HEK293 (cell line): ENCODE results near the gene TPM4.

ENCODE experiments used
- CTCF ChIA-PET: fragments of 350-600 bp; formaldehyde crosslinking; extraction: SDS; loops from one replicate; lab custom pipeline; 2021; ENCODE audit warnings: antibody characterized with exemption; lab: Yijun Ruan, JAX
- POLR2A ChIA-PET: fragments of 300-600 bp; formaldehyde crosslinking; extraction: SDS; loops from one replicate; lab custom pipeline; 2020; ENCODE audit warnings: antibody characterized with exemption, inconsistent platforms; lab: Yijun Ruan, JAX
- H3K27ac ChIP-seq: fragments of 200-500 bp; sonication (Bioruptor generic); 2 replicates; pipeline ENCODE4 v1.5.1; 2014; ENCODE audit warnings: low read depth, low read length, control low read depth, inconsistent platforms; ENCODE audit errors: extremely low read depth
- H3K36me3 ChIP-seq, 2 experiments: fragments of 200-500 bp in 1 of 2; sonication (Bioruptor generic) in 1 of 2; 1 replicate in 1 of 2; 2 replicates in 1 of 2; pipeline ENCODE4 v1.5.1; 2014 to 2017; ENCODE audit warnings: inconsistent platforms in 2 of 2, low read length in 2 of 2; ENCODE audit not compliant: control insufficient read depth in 2 of 2, insufficient read depth in 1 of 2
- H3K4me1 ChIP-seq: fragments of 200-500 bp; sonication (Bioruptor generic); 2 replicates; pipeline ENCODE4 v1.5.1; 2014; ENCODE audit warnings: mild to moderate bottlenecking, low read length, inconsistent platforms; ENCODE audit not compliant: control insufficient read depth, insufficient read depth
- H3K4me3 ChIP-seq: 2 replicates; pipeline ENCODE4 v1.5.1; 2011; ENCODE audit warnings: low read depth, mild to moderate bottlenecking, control low read depth, low read length, moderate library complexity
- H3K9me3 ChIP-seq: fragments of 200-500 bp; sonication (Bioruptor generic); 2 replicates; pipeline ENCODE4 v1.5.1; 2014; ENCODE audit warnings: low read depth, low read length, inconsistent platforms; ENCODE audit not compliant: control insufficient read depth, insufficient read depth
- BCL11B ChIP-seq: fragments of 450-650 bp; formaldehyde crosslinking; IDR thresholded peaks from 2 replicates; pipeline ENCODE4 v1.5.1; 2016; ENCODE audit warnings: low read depth, missing biosample characterization, missing genetic modification characterization
- GLI4 ChIP-seq: fragments of 450-650 bp; formaldehyde crosslinking; IDR thresholded peaks from 2 replicates; pipeline ENCODE4 v1.5.1; 2016; ENCODE audit warnings: missing biosample characterization, missing genetic modification characterization
- GLIS2 ChIP-seq: fragments of 450-650 bp; formaldehyde crosslinking; IDR thresholded peaks from 2 replicates; pipeline ENCODE4 v1.5.1; 2016; ENCODE audit warnings: missing biosample characterization, missing genetic modification characterization
- SCRT1 ChIP-seq: fragments of 450-650 bp; formaldehyde crosslinking; IDR thresholded peaks from 2 replicates; pipeline ENCODE4 v1.5.1; 2016; ENCODE audit warnings: missing biosample characterization, missing genetic modification characterization, borderline replicate concordance
- TRIM28 ChIP-seq: IDR thresholded peaks from 2 replicates; pipeline ENCODE4 v1.6.1; 2011; ENCODE audit warnings: low read length, control low read depth, borderline replicate concordance
- YY2 ChIP-seq: fragments of 450-650 bp; formaldehyde crosslinking; IDR thresholded peaks from 2 replicates; pipeline ENCODE4 v1.5.1; 2016; ENCODE audit warnings: missing biosample characterization, missing genetic modification characterization
- ZBTB20 ChIP-seq: fragments of 450-650 bp; formaldehyde crosslinking; IDR thresholded peaks from 2 replicates; pipeline ENCODE4 v1.5.1; 2016; ENCODE audit warnings: missing biosample characterization, missing genetic modification characterization
- ZNF10 ChIP-seq: fragments of 450-650 bp; formaldehyde crosslinking; IDR thresholded peaks from 2 replicates; pipeline ENCODE4 v1.5.1; 2017; ENCODE audit warnings: missing biosample characterization, missing genetic modification characterization
- ZNF2 ChIP-seq: fragments of 450-650 bp; formaldehyde crosslinking; IDR thresholded peaks from 2 replicates; pipeline ENCODE4 v1.5.1; 2016; ENCODE audit warnings: missing biosample characterization, missing genetic modification characterization
- ZNF214 ChIP-seq: fragments of 450-650 bp; formaldehyde crosslinking; IDR thresholded peaks from 2 replicates; pipeline ENCODE4 v1.5.1; 2017; ENCODE audit warnings: missing biosample characterization, mild to moderate bottlenecking, missing genetic modification characterization, borderline replicate concordance
- ZNF302 ChIP-seq: fragments of 450-650 bp; formaldehyde crosslinking; IDR thresholded peaks from 2 replicates; pipeline ENCODE4 v1.5.1; 2016; ENCODE audit warnings: missing biosample characterization, missing genetic modification characterization, low read depth
- ZNF311 ChIP-seq: fragments of 450-650 bp; formaldehyde crosslinking; IDR thresholded peaks from 2 replicates; pipeline ENCODE4 v1.5.1; 2017; ENCODE audit warnings: missing biosample characterization, missing genetic modification characterization, borderline replicate concordance
- ZNF354C ChIP-seq: fragments of 450-650 bp; formaldehyde crosslinking; IDR thresholded peaks from 2 replicates; pipeline ENCODE4 v1.5.1; 2016; ENCODE audit warnings: missing biosample characterization, missing genetic modification characterization, low read depth, borderline replicate concordance
- ZNF473 ChIP-seq: fragments of 450-650 bp; formaldehyde crosslinking; IDR thresholded peaks from 2 replicates; pipeline ENCODE4 v1.5.1; 2017; ENCODE audit warnings: missing biosample characterization, missing genetic modification characterization
- ZNF561 ChIP-seq: fragments of 450-650 bp; IDR thresholded peaks from 2 replicates; pipeline ENCODE4 v1.5.1; 2018; ENCODE audit warnings: missing biosample characterization, missing genetic modification characterization, borderline replicate concordance
- ZNF701 ChIP-seq: fragments of 450-650 bp; formaldehyde crosslinking; IDR thresholded peaks from 2 replicates; pipeline ENCODE4 v1.5.1; 2016; ENCODE audit warnings: missing biosample characterization, missing genetic modification characterization
- ZNF76 ChIP-seq: fragments of 450-650 bp; formaldehyde crosslinking; IDR thresholded peaks from 2 replicates; pipeline ENCODE4; 2016; ENCODE audit warnings: low read depth, missing biosample characterization, missing genetic modification characterization, borderline replicate concordance
- ZSCAN16 ChIP-seq: fragments of 450-650 bp; formaldehyde crosslinking; IDR thresholded peaks from 2 replicates; pipeline ENCODE4 v1.5.1; 2016; ENCODE audit warnings: missing biosample characterization, missing genetic modification characterization
- ZSCAN30 ChIP-seq: fragments of 450-650 bp; IDR thresholded peaks from 2 replicates; pipeline ENCODE4 v1.5.1; 2018; ENCODE audit warnings: missing biosample characterization, mild to moderate bottlenecking, missing genetic modification characterization, moderate library complexity
- ZXDB ChIP-seq: fragments of 450-650 bp; formaldehyde crosslinking; IDR thresholded peaks from 2 replicates; pipeline ENCODE4 v1.5.1; 2016; ENCODE audit warnings: missing biosample characterization, missing genetic modification characterization
- TF ChIP-seq, protein P1 (sequence below): fragments of 450-650 bp; formaldehyde crosslinking; IDR thresholded peaks from 2 replicates; pipeline ENCODE4 v1.5.1; 2016; ENCODE audit warnings: missing biosample characterization, missing genetic modification characterization

TPM4 gene

DNA sequence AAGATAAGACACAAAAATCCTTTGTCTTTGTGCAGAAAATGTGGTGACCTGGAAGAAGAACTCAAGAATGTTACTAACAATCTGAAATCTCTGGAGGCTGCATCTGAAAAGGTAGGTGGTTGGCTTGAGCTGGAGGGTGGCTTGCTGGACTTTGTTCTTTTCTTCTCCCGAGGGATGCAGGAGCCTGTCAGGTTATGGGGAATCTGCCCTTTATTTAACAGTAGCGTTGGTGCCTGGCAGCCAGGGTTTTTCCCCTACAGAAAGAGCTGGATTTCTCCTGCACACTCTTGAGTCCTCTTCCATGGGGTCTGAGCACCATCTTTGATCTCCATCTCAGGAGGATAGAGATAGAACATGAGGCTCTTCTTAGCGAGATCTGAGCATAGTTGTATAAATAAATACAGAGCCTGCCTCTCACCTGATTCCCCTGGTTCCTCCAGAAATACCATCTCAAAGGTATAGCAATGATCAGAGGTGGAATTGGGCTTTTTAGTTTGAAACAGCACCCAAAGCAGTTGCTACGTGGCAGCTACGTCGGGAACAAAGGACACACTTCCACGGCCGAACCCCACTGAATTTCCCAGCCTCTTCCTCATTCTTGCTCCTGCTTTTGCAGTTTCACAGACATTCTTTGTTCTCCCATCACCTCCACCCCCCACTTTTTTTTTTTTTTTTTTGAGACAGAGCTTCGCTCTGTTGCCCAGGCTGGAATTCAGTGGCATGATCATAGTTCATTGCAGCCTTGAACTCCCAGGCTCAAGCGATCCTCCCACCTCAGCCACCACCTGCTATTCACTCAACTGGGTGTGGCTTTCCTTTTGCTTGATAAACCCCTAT lies 12.9 kb downstream of the TPM4 start:
- Histone ChIP-seq H3K4me1 (no peaks in the 10 kb centered on the region), H3K36me3 (peaks cover 75 to 98% of the 10 kb centered on the region in 2 experiments), H3K27ac (no peak overlapping the region), H3K4me3 (no peak overlapping the region), H3K9me3 (no peaks in the 10 kb centered on the region)
- ChIA-PET POLR2A (interaction anchor here (0.6 kb wide), 1 partner anchor 7 kb away, joined by 3 read pairs; no protein-coding TSS in a partner anchor), CTCF (interaction anchor here (0.6 to 0.9 kb wide), 5 partner anchors 18 to 432 kb away, joined by 3 to 5 read pairs (median 3); no protein-coding TSS in a partner anchor)
- TF ChIP-seq ZNF311 (tag by site-specific recombination), result no peak
- TF ChIP-seq ZNF214 (tag by site-specific recombination), result no peak
- no peak for TF ChIP-seq SCRT1
- no peak for TF ChIP-seq YY2
- no peak for TF ChIP-seq GLI4 (tag by site-specific recombination)

DNA sequence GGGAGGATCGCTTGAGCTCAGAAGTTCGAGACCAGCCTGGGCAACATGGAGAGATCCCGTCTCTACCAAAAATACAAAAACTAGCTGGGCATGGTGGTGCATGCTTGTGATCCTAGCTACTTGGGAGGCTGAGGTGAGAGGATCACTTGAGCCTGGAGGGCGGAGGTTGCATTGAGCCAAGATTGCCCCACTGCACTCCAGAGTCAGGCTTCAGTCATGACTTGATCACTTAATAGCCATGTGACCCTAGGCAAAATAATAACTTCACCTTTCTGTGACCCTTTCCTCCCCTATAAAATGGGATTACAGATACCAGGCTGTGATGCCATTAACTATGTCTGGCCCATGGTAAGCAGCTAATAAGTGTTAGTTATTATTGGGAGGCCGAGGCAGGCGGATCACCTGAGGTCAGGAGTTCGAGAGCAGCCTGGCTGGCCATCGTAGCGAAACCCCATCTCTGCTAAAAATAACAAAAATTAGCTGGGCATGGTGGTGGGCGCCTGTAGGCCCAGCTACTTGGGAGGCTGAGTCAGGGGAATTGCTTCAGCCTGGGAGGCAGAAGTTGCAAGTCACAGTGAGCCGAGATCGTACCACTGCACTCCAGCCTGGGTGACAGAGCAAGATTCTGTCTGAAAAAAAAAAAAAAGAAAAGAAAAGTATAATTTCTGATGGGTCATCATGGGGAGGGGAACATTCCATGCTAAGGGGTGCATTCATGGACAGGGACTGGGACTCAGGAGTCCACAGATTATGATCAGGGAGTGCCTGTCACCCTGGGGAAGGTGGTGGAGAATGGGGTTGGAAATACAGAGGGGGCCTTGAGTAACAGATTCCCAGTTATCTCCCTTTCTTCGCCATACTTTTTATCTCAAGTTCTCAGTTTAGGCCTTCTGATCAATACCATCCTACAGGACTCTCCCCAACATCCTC lies 15.5 kb downstream of the TPM4 start:
- H3K9me3 ChIP-seq, result no peaks in the 10 kb centered on the region
- POLR2A ChIA-PET, result interaction anchor here (0.7 kb wide), 1 partner anchor 165 kb away, joined by 3 read pairs; no protein-coding TSS in a partner anchor
- CTCF ChIA-PET, result interaction anchor here (0.7 to 1.6 kb wide), 2 partner anchors 50 to 498 kb away, joined by 3 to 7 read pairs; no protein-coding TSS in a partner anchor
- H3K27ac ChIP-seq, result no peak overlapping the region
- H3K4me3 ChIP-seq, result no peak overlapping the region
- H3K4me1 ChIP-seq, result no peaks in the 10 kb centered on the region
- no peak for TF ChIP-seq GLIS2 (tag by site-specific recombination)
- no peak for TF ChIP-seq ZNF2 (tag by site-specific recombination)
- TF ChIP-seq BCL11B (tag by site-specific recombination), result no peak
- no peak for TF ChIP-seq ZNF561 (tag by site-specific recombination)
- no peak for TF ChIP-seq ZSCAN16 (tag by site-specific recombination)
- TF ChIP-seq ZNF354C (tag by site-specific recombination), result no peak
- no peak for TF ChIP-seq ZNF76 (tag by site-specific recombination)
- no peak for TF ChIP-seq ZNF10 (tag by site-specific recombination)
- TF ChIP-seq ZSCAN30 (tag by site-specific recombination), result no peak
- no peak for TF ChIP-seq ZNF701 (tag by site-specific recombination)
- TF ChIP-seq ZBTB20 (tag by site-specific recombination), result no peak
- TF ChIP-seq, all 188 proteins: peak for 0
- H3K36me3 ChIP-seq, result peaks cover 68 to 96% of the 10 kb centered on the region in 2 experiments

DNA sequence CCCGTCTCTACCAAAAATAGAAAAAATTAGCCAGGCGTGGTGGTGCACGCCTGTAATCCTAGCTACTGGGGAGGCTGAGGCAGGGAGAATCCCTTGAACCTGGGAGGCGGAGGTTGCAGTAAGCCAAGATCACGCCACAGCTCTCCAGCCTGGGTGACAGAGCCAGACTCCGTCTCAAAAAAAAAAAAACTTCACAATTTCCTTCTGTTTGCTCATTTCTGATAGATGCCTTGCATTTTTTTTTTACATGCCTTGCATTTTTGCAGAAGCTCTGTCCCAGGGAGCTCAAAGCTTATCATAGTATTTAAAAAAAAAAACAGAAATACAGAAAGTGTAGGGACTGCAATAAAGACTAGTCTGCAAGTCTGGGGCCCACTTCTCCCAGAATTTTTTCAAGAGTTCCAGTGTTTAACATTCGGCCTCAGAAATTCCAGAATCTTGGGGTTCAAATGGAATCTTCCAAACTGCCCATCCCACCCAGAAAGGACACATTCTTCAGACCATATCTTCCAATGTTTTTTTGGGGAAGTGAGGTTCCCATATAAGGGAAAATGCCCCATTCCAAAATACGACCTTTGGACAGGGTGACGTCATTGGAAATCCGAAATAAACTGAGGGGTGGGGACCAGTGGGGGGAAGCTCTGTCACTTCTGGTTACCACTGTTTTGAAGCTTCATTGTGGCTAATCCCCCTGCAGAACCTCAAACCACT lies 18.2 kb downstream of the TPM4 start:
- Histone ChIP-seq H3K4me1 (no peaks in the 10 kb centered on the region), H3K27ac (no peak overlapping the region), H3K36me3 (peaks cover 76 to 92% of the 10 kb centered on the region in 2 experiments), H3K4me3 (no peak overlapping the region), H3K9me3 (no peaks in the 10 kb centered on the region)
- TF ChIP-seq ZXDB, result no peak
- TF ChIP-seq, protein P1, sequence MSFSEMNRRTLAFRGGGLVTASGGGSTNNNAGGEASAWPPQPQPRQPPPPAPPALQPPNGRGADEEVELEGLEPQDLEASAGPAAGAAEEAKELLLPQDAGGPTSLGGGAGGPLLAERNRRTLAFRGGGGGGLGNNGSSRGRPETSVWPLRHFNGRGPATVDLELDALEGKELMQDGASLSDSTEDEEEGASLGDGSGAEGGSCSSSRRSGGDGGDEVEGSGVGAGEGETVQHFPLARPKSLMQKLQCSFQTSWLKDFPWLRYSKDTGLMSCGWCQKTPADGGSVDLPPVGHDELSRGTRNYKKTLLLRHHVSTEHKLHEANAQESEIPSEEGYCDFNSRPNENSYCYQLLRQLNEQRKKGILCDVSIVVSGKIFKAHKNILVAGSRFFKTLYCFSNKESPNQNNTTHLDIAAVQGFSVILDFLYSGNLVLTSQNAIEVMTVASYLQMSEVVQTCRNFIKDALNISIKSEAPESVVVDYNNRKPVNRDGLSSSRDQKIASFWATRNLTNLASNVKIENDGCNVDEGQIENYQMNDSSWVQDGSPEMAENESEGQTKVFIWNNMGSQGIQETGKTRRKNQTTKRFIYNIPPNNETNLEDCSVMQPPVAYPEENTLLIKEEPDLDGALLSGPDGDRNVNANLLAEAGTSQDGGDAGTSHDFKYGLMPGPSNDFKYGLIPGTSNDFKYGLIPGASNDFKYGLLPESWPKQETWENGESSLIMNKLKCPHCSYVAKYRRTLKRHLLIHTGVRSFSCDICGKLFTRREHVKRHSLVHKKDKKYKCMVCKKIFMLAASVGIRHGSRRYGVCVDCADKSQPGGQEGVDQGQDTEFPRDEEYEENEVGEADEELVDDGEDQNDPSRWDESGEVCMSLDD (tag by site-specific recombination), result no peak
- TF ChIP-seq ZNF302 (tag by site-specific recombination), result no peak
- no peak for TF ChIP-seq TRIM28
- TF ChIP-seq ZNF473 (tag by site-specific recombination), result no peak
- POLR2A ChIA-PET, result interaction anchor here (0.7 kb wide), 1 partner anchor 16 kb away, joined by 3 read pairs; no protein-coding TSS in a partner anchor
- CTCF ChIA-PET, result interaction anchor here (0.6 to 3.2 kb wide), 3 partner anchors 16 to 1247 kb away, joined by 4 to 9 read pairs (median 5); no protein-coding TSS in a partner anchor
